BE2C (cell line): ENCODE results near the gene LRRC8B. TPM values are rescaled to one million over a fixed set of nuclear protein-coding genes. Genes with fewer than 3 reads are reported as not detected.

ENCODE experiments used
- DNase-seq: peaks from one replicate; pipeline ENCODE4 v3.0.0-alpha.2; 2020
- H3K27me3 ChIP-seq: fragments of 250-450 bp; sonication (Bioruptor Pico); 2 replicates; pipeline ENCODE4 v1.5.1; 2020; ENCODE audit warnings: mild to moderate bottlenecking
- H3K36me3 ChIP-seq: fragments of 250-450 bp; sonication (Bioruptor Pico); 2 replicates; pipeline ENCODE4 v1.5.1; 2020; ENCODE audit warnings: mild to moderate bottlenecking
- H3K4me1 ChIP-seq: fragments of 250-450 bp; sonication (Bioruptor Pico); 2 replicates; pipeline ENCODE4 v1.5.1; 2020
- H3K4me3 ChIP-seq: 2 replicates; pipeline ENCODE4 v1.5.1; 2011; ENCODE audit warnings: low read depth, low read length
- H3K9me3 ChIP-seq: fragments of 250-450 bp; sonication (Bioruptor Pico); 2 replicates; pipeline ENCODE4 v1.5.1; 2020
- CTCF ChIP-seq: IDR thresholded peaks from 2 replicates; pipeline ENCODE4 v1.5.1; 2012; ENCODE audit warnings: mild to moderate bottlenecking, low read depth, low read length
- polyA plus RNA-seq: library from polyadenylated mRNA; unstranded; fragments of >200 nt; gene quantifications from one replicate; pipeline ENCODE4 v1.2.1, GENCODE V29; 2012; ENCODE audit warnings: low read depth, missing spikeins; ENCODE audit not compliant: insufficient read length, insufficient read depth

The LRRC8B gene
- 5.7 TPM for polyA plus RNA-seq

GRCh38 chr1:89524369-89525168 is at the start of gene LRRC8B:
Gene LRRC8B (plus strand): TSS chr1:89524829. CDS start chr1:89582651, 57,822 bp downstream.
- peak within 1 kb of the TSS; percentile 80 for H3K4me3 ChIP-seq
- no peaks in the 10 kb centered on the region for H3K27me3 ChIP-seq
- peak; percentile 89 for DNase-seq
- no peaks in the 10 kb centered on the region for H3K36me3 ChIP-seq
- no peaks in the 10 kb centered on the region for H3K9me3 ChIP-seq
- no peak for TF ChIP-seq CTCF
- no peaks in the 10 kb centered on the region for H3K4me1 ChIP-seq

- no peak for TF ChIP-seq CTCF
- Histone ChIP-seq H3K36me3 (no peaks in the 10 kb centered on the region), H3K27me3 (no peaks in the 10 kb centered on the region), H3K4me1 (no peaks in the 10 kb centered on the region), H3K9me3 (no peaks in the 10 kb centered on the region), H3K4me3 (no peak overlapping the region)
- no peak for DNase-seq
Measured at GRCh38 chr1:89475269-89475668, 49.4 kb upstream of the LRRC8B start.

DNA sequence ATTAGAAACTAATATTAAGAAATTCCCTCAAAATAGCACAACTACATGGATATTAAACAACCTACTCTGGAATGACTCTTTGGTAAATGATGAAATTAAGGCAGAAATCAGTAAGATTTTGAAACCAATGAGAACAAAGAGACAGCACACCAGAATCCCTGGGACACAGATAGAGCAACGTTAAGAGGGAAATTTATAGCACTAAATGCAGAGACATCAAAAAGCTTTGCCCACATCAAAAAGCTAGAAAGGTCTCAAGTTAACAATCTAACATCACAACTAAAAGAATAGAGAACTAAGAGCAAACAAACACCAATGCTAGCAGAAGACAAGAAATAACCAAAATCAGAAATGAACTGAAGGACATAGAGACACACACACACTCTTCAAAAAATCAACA is 48.6 kb upstream of the LRRC8B start:
- H3K27me3 ChIP-seq, result no peaks in the 10 kb centered on the region
- TF ChIP-seq CTCF, result no peak
- no peaks in the 10 kb centered on the region for H3K4me1 ChIP-seq
- H3K9me3 ChIP-seq, result no peaks in the 10 kb centered on the region
- H3K4me3 ChIP-seq, result no peak overlapping the region
- no peaks in the 10 kb centered on the region for H3K36me3 ChIP-seq
- DNase-seq, result no peak

DNA sequence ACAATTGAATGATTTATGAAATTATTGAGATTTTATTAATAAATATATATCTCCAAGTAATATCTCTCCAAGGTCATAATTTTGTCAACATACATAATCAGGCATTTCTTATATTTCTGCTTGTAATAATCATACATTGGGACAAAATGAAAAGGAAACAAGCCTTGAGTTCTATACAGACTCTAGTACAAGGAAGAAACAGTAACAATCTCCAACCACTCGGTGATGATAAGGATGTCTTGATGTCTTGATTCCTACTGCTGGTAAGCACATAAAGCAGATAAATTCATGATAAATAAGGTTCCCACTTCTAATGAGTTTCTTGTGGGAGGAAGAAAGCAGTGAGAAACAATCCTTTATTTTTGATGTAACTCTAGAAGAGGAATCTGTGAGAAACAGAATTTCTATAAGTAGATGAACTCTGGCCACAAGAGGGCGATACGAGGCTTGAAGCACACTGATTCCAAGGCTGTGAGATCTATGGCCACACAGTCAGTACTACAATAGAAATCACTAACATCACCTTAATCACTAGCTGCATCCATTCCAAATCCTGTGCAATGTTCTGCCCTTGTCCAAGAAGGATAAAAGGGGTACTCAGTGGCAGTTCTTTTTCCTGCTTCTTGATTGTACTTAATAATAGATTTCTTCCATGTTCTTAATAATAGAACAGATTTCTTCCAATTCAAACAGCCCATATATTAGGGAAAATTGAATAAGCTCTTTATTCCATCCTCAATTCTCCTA is 41.4 kb upstream of the LRRC8B start:
- Histone ChIP-seq H3K27me3 (no peaks in the 10 kb centered on the region), H3K36me3 (no peaks in the 10 kb centered on the region), H3K4me1 (no peaks in the 10 kb centered on the region), H3K9me3 (no peaks in the 10 kb centered on the region), H3K4me3 (no peak overlapping the region)
- DNase-seq, result peak; percentile 69
- TF ChIP-seq CTCF, result peak; percentile 70

DNA sequence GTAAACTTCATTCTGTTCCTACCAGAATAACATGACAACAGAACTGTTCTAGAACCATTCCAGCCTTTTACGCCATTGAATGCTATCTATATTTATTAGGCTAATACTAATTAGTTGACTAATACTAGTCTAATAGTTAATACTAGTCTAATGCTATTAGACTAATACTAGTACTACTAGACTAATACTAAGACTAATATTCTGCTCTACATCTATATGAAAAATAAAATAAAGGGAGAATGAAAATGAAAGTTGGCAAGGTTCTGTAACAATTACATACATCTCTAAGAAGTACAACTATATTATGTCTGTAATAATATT is 40.9 kb upstream of the LRRC8B start:
- no peak for DNase-seq
- no peak for TF ChIP-seq CTCF
- Histone ChIP-seq H3K4me3 (no peak overlapping the region), H3K4me1 (no peaks in the 10 kb centered on the region), H3K9me3 (no peaks in the 10 kb centered on the region), H3K36me3 (no peaks in the 10 kb centered on the region), H3K27me3 (no peaks in the 10 kb centered on the region)
